H9 (cell line): ENCODE data around the gene FREM1. TPM values are rescaled to one million over a fixed set of nuclear protein-coding genes. Genes with fewer than 3 reads are reported as not detected.

Experiments
- DNase-seq: peaks from one replicate; pipeline ENCODE4 v3.0.0-alpha.2; 2017
- H2AFZ ChIP-seq: one replicate; pipeline ENCODE4 v1.6.1; 2013; ENCODE audit warnings: mild to moderate bottlenecking, low read length, control low read depth, moderate library complexity
- H2AK5ac ChIP-seq: 2 replicates; pipeline ENCODE4 v1.6.1; 2013; ENCODE audit warnings: low read length, control low read depth, mixed read lengths; ENCODE audit not compliant: insufficient read length
- H2BK120ac ChIP-seq: one replicate; pipeline ENCODE4 v1.6.1; 2013; ENCODE audit warnings: low read depth, mild to moderate bottlenecking, low read length, control low read depth, inconsistent platforms; ENCODE audit not compliant: poor library complexity, severe bottlenecking
- H2BK12ac ChIP-seq: 2 replicates; pipeline ENCODE4 v1.6.1; 2013; ENCODE audit warnings: low read length, control low read depth, mixed read lengths, low read depth; ENCODE audit not compliant: insufficient read length
- H2BK15ac ChIP-seq: 2 replicates; pipeline ENCODE4 v1.6.1; 2013; ENCODE audit warnings: low read depth, low read length, control low read depth
- H2BK20ac ChIP-seq: one replicate; pipeline ENCODE4 v1.6.1; 2013; ENCODE audit warnings: low read depth, mild to moderate bottlenecking, low read length, control low read depth, inconsistent platforms; ENCODE audit not compliant: poor library complexity, severe bottlenecking
- H2BK5ac ChIP-seq: 2 replicates; pipeline ENCODE4 v1.6.1; 2013; ENCODE audit warnings: low read length, control low read depth, mixed read lengths; ENCODE audit not compliant: insufficient read length
- H3K14ac ChIP-seq: 2 replicates; pipeline ENCODE4 v1.6.1; 2013; ENCODE audit warnings: low read length, control low read depth; ENCODE audit not compliant: insufficient read depth
- H3K18ac ChIP-seq: 2 replicates; pipeline ENCODE4 v1.6.1; 2013; ENCODE audit warnings: low read depth, mild to moderate bottlenecking, mixed read lengths, low read length, control low read depth; ENCODE audit not compliant: insufficient read length
- H3K23ac ChIP-seq: 2 replicates; pipeline ENCODE4 v1.6.1; 2013; ENCODE audit warnings: low read length, control low read depth, mixed read lengths, low read depth; ENCODE audit not compliant: insufficient read length
- H3K23me2 ChIP-seq: 2 replicates; pipeline ENCODE4 v1.6.1; 2013; ENCODE audit warnings: low read depth, mild to moderate bottlenecking, mixed read lengths, low read length, control low read depth; ENCODE audit not compliant: insufficient read length, poor library complexity, severe bottlenecking
- H3K27ac ChIP-seq: 2 replicates; pipeline ENCODE4 v1.5.1; 2013; ENCODE audit warnings: low read length, control low read depth, mixed read lengths, low read depth; ENCODE audit not compliant: insufficient read length
- H3K27me3 ChIP-seq: 2 replicates; pipeline ENCODE4 v1.6.1; 2013; ENCODE audit warnings: low read length, control low read depth, inconsistent platforms; ENCODE audit not compliant: insufficient read depth
- H3K4ac ChIP-seq: 2 replicates; pipeline ENCODE4 v1.6.1; 2013; ENCODE audit warnings: low read depth, mild to moderate bottlenecking, control low read depth, inconsistent platforms, low read length, moderate library complexity
- H3K4me1 ChIP-seq: 2 replicates; pipeline ENCODE4 v1.6.1; 2013; ENCODE audit warnings: low read length, control low read depth, inconsistent platforms; ENCODE audit not compliant: insufficient read depth
- H3K4me2 ChIP-seq: 2 replicates; pipeline ENCODE4 v1.6.1; 2013; ENCODE audit warnings: low read length, control low read depth, mixed read lengths; ENCODE audit not compliant: insufficient read length, insufficient read depth
- H3K56ac ChIP-seq: 2 replicates; pipeline ENCODE4 v1.6.1; 2013; ENCODE audit warnings: low read depth, mild to moderate bottlenecking, mixed read lengths, low read length, control low read depth; ENCODE audit not compliant: insufficient read length
- H3K79me1 ChIP-seq: 2 replicates; pipeline ENCODE4 v1.6.1; 2013; ENCODE audit warnings: low read depth, mild to moderate bottlenecking, moderate library complexity, low read length, control low read depth, inconsistent platforms; ENCODE audit not compliant: insufficient read depth, poor library complexity, severe bottlenecking
- H3K79me2 ChIP-seq: 2 replicates; pipeline ENCODE4 v1.6.1; 2013; ENCODE audit warnings: low read length, control low read depth, inconsistent platforms; ENCODE audit not compliant: insufficient read depth
- H3K9ac ChIP-seq: 2 replicates; pipeline ENCODE4 v1.6.1; 2013; ENCODE audit warnings: low read length, control low read depth, mixed read lengths; ENCODE audit not compliant: insufficient read length; ENCODE audit errors: extremely low read depth
- H3K9me3 ChIP-seq: one replicate; pipeline ENCODE4 v1.6.1; 2013; ENCODE audit warnings: low read depth, low read length, inconsistent platforms; ENCODE audit not compliant: control insufficient read depth
- H3T11ph ChIP-seq: one replicate; pipeline ENCODE4 v1.6.1; 2013; ENCODE audit warnings: mild to moderate bottlenecking, low read length, control low read depth, inconsistent platforms
- H4K20me1 ChIP-seq: one replicate; pipeline ENCODE4 v1.6.1; 2013; ENCODE audit not compliant: control insufficient read depth, insufficient read length, insufficient read depth
- H4K5ac ChIP-seq: 2 replicates; pipeline ENCODE4 v1.6.1; 2013; ENCODE audit warnings: low read depth, mild to moderate bottlenecking, mixed read lengths, low read length, control low read depth; ENCODE audit not compliant: insufficient read length
- H4K8ac ChIP-seq: replicated peaks from 2 replicates; pipeline ENCODE4 v1.6.1; 2013; ENCODE audit warnings: low read length, control low read depth, mixed read lengths, low read depth; ENCODE audit not compliant: insufficient read length
- H4K91ac ChIP-seq: 2 replicates; pipeline ENCODE4 v1.6.1; 2013; ENCODE audit warnings: low read depth, mild to moderate bottlenecking, moderate library complexity, mixed read lengths, low read length, control low read depth; ENCODE audit not compliant: insufficient read length
- H3K27ac Mint-ChIP-seq, 3 experiments: 2 replicates in 2 of 3; 3 replicates in 1 of 3; pipeline ENCODE4 v1.8.0; 2020 to 2021; ENCODE audit warnings: mixed read lengths in 3 of 3, mild to moderate bottlenecking in 1 of 3, moderate library complexity in 1 of 3
- H3K27me3 Mint-ChIP-seq: 2 replicates; pipeline ENCODE4 v1.8.0; 2021; ENCODE audit warnings: low read depth, mild to moderate bottlenecking, moderate library complexity, mixed read lengths
- H3K36me3 Mint-ChIP-seq, 3 experiments: 2 replicates in 2 of 3; 3 replicates in 1 of 3; pipeline ENCODE4 v1.8.0; 2020 to 2021; ENCODE audit warnings: low read depth in 3 of 3, mixed read lengths in 3 of 3; ENCODE audit not compliant: insufficient read depth in 1 of 3
- H3K4me1 Mint-ChIP-seq, 2 experiments: 2 replicates each; pipeline ENCODE4 v1.8.0; 2020; ENCODE audit warnings: mixed read lengths in 2 of 2
- H3K4me3 Mint-ChIP-seq, 2 experiments: 2 replicates in 1 of 2; 3 replicates in 1 of 2; pipeline ENCODE4 v1.8.0; 2020 to 2021; ENCODE audit warnings: mild to moderate bottlenecking in 2 of 2, mixed read lengths in 2 of 2, moderate library complexity in 1 of 2
- H3K9me3 Mint-ChIP-seq, 2 experiments: 2 replicates in 1 of 2; 3 replicates in 1 of 2; pipeline ENCODE4 v1.8.0; 2020; ENCODE audit warnings: mild to moderate bottlenecking in 2 of 2, mixed read lengths in 2 of 2, moderate library complexity in 1 of 2
- CTCF ChIP-seq: fragments of 200-600 bp; sonication (generic); conservative IDR thresholded peaks from 3 replicates; pipeline ENCODE4 v1.8.0; 2021; ENCODE audit warnings: antibody characterized with exemption, mild to moderate bottlenecking
- WGBS: extraction: QIAGEN DNeasy Blood & Tissue Kit; methylation state at CpG from one replicate; pipeline ENCODE4 v1.1.7; 2013; ENCODE audit warnings: missing lambda C conversion rate, low lambda C conversion rate, mixed read lengths; ENCODE audit not compliant: insufficient read length; ENCODE audit errors: extremely low coverage; 5-methylcytosine and 5-hydroxymethylcytosine counted together
- total RNA-seq: library from RNA; stranded (reverse); gene quantifications from 2 replicates; pipeline ENCODE4 v1.2.1, GENCODE V29; 2021

FREM1 gene
- total RNA-seq, 1 experiment from 2014 or later = 0.44 TPM

GRCh38 chr9:14702200-14702720, 208.0 kb downstream of the FREM1 start:
- no peak overlapping the region for H2BK20ac ChIP-seq
- no peak overlapping the region for H2AK5ac ChIP-seq
- no peak overlapping the region for H2AFZ ChIP-seq
- H2BK120ac ChIP-seq = no peak overlapping the region
- H3K18ac ChIP-seq = no peak overlapping the region
- Mint-ChIP-seq H3K9me3 (peaks cover 2 to 5% of the 10 kb centered on the region in 2 experiments; a peak in 3 of 5 replicates), H3K27me3 (no peaks in the 10 kb centered on the region), H3K4me1 (peaks cover 0 to 4% of the 10 kb centered on the region in 2 experiments; a peak in 2 of 4 replicates), H3K27ac (no peak overlapping the region), H3K36me3 (peaks cover 0 to 4% (median 0%) of the 10 kb centered on the region in 3 experiments; a peak in 2 of 7 replicates), H3K4me3 (no peak overlapping the region)
- H3K4me1 ChIP-seq = no peaks in the 10 kb centered on the region
- no peak overlapping the region for H4K8ac ChIP-seq
- H3K27ac ChIP-seq = no peak overlapping the region
- no peaks in the 10 kb centered on the region for H4K20me1 ChIP-seq
- H3T11ph ChIP-seq = no peak overlapping the region
- H3K14ac ChIP-seq = no peak overlapping the region
- no peak overlapping the region for H3K23ac ChIP-seq
- no peaks in the 10 kb centered on the region for H3K79me1 ChIP-seq
- no peaks in the 10 kb centered on the region for H3K79me2 ChIP-seq
- no peak for TF ChIP-seq CTCF
- no peaks in the 10 kb centered on the region for H3K23me2 ChIP-seq
- H2BK15ac ChIP-seq = no peak overlapping the region
- no peak overlapping the region for H2BK12ac ChIP-seq
- no peaks in the 10 kb centered on the region for H3K9me3 ChIP-seq
- whole genome bisulfite sequencing = no CpG with 5 or more reads among the region's 4 CpGs
- no peak overlapping the region for H3K4ac ChIP-seq
- no peak overlapping the region for H3K4me2 ChIP-seq
- H2BK5ac ChIP-seq = no peak overlapping the region
- no peaks in the 10 kb centered on the region for H3K27me3 ChIP-seq
- H3K56ac ChIP-seq = no peak overlapping the region
- H3K9ac ChIP-seq = no peak overlapping the region
- H4K5ac ChIP-seq = no peak overlapping the region
- H4K91ac ChIP-seq = no peak overlapping the region
- no peak for DNase-seq
